GM18507 (cell line): Measurements from ENCODE around the gene PPP4R3B.
"Not testable (repeated sequence)": the region's sequence is repeated elsewhere in the genome, so short reads cannot be mapped to it uniquely, and the experiment has no call there.

Experiments used
- DNase-seq: peaks from one replicate; pipeline ENCODE4 v3.0.0; 2011; ENCODE audit warnings: low read depth; ENCODE audit not compliant: insufficient read length; ENCODE audit errors: extremely low spot score
- FAIRE-seq: peaks from 2 replicates; lab custom pipeline; 2011; peaks lifted over from hg19 to GRCh38; lab: Jason Lieb, UNC

The PPP4R3B gene

GRCh38 chr2:55598056-55598795 lies 19.2 kb downstream of the PPP4R3B start:
- FAIRE-seq = no peak

GRCh38 chr2:55596795-55597194 lies 20.6 kb downstream of the PPP4R3B start:
- DNase-seq, FAIRE-seq: not testable (repeated sequence)

More at GRCh38 chr2:55598056-55598795, 19.2 kb downstream of the PPP4R3B start:
- no peak for DNase-seq

- DNase-seq (no peak), FAIRE-seq (no peak)
Measured at GRCh38 chr2:55595536-55595935, 21.9 kb downstream of the PPP4R3B start.

- no peak for FAIRE-seq
Measured at GRCh38 chr2:55592130-55592529, 25.3 kb downstream of the PPP4R3B start.

GRCh38 chr2:55590810-55591440 lies 26.5 kb downstream of the PPP4R3B start:
- DNase-seq (peak; percentile 17), FAIRE-seq (peak; percentile 41)

More at GRCh38 chr2:55592130-55592529, 25.3 kb downstream of the PPP4R3B start:
- no peak for DNase-seq

GRCh38 chr2:55585451-55586080 lies 31.9 kb downstream of the PPP4R3B start:
- no peak for FAIRE-seq
- no peak for DNase-seq

- no peak for FAIRE-seq
Measured at GRCh38 chr2:55581874-55582547, 35.4 kb downstream of the PPP4R3B start.

GRCh38 chr2:55581435-55581834 lies 36.0 kb downstream of the PPP4R3B start:
- FAIRE-seq (peak; percentile 21), DNase-seq (no peak)

More at GRCh38 chr2:55581874-55582547, 35.4 kb downstream of the PPP4R3B start:
- DNase-seq = no peak

- DNase-seq, FAIRE-seq: not testable (repeated sequence)
Measured at GRCh38 chr2:55569002-55569401, 48.4 kb downstream of the PPP4R3B start.

- FAIRE-seq (no peak), DNase-seq (no peak)
Measured at GRCh38 chr2:55567298-55567697, 50.1 kb downstream of the PPP4R3B start.

- DNase-seq = no peak
- FAIRE-seq = no peak
Measured at GRCh38 chr2:55565613-55566012, 51.8 kb downstream of the PPP4R3B start.

- DNase-seq (no peak), FAIRE-seq (no peak)
Measured at GRCh38 chr2:55560855-55561254, 56.6 kb downstream of the PPP4R3B start.

- FAIRE-seq = no peak
Measured at GRCh38 chr2:55556809-55557208, 60.6 kb downstream of the PPP4R3B start.

GRCh38 chr2:55555977-55556376 lies 61.4 kb downstream of the PPP4R3B start:
- FAIRE-seq = no peak
- no peak for DNase-seq

More at GRCh38 chr2:55556809-55557208, 60.6 kb downstream of the PPP4R3B start:
- DNase-seq = no peak

GRCh38 chr2:55553321-55553720 lies 64.1 kb downstream of the PPP4R3B start:
- no peak for FAIRE-seq
- no peak for DNase-seq

- FAIRE-seq = peak; percentile 51
Measured at GRCh38 chr2:55550368-55551102, 66.9 kb downstream of the PPP4R3B start.

GRCh38 chr2:55547679-55548078 lies 69.7 kb downstream of the PPP4R3B start:
- DNase-seq, FAIRE-seq: not testable (repeated sequence)

More at GRCh38 chr2:55550368-55551102, 66.9 kb downstream of the PPP4R3B start:
- no peak for DNase-seq

GRCh38 chr2:55547001-55547400 lies 70.4 kb downstream of the PPP4R3B start:
- DNase-seq (no peak), FAIRE-seq (no peak)

- DNase-seq = no peak
- FAIRE-seq = no peak
Measured at GRCh38 chr2:55530539-55531081, 86.8 kb downstream of the PPP4R3B start.
